ENCODE results near the gene CCDC34. TPM values are rescaled to one million over a fixed set of nuclear protein-coding genes. Genes with fewer than 3 reads are reported as not detected.
A peak's percentile ranks its signal among the peaks of the same experiment; 100 is the strongest.

CCDC34 gene, protein sequence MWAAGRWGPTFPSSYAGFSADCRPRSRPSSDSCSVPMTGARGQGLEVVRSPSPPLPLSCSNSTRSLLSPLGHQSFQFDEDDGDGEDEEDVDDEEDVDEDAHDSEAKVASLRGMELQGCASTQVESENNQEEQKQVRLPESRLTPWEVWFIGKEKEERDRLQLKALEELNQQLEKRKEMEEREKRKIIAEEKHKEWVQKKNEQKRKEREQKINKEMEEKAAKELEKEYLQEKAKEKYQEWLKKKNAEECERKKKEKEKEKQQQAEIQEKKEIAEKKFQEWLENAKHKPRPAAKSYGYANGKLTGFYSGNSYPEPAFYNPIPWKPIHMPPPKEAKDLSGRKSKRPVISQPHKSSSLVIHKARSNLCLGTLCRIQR
- total RNA-seq (1 to 10 TPM; 2.0 to 4.3 (median 3.1) TPM), polyA plus RNA-seq (10 to 100 TPM in 1 of 3 donors, 1 to 10 TPM in 2; 6.6 to 10.4 (median 9.2) TPM)

- H3K36me3 ChIP-seq, result peaks cover 0 to 7% (median 4%) of the 10 kb centered on the region in 4 donors
- H3K27me3 ChIP-seq, result no peaks in the 10 kb centered on the region
- DNase-seq, result peak; percentile 94
- no peaks in the 10 kb centered on the region for H3K9me3 ChIP-seq
- 0 to 1% methylated on average over 57 of the region's 57 CpGs for WGBS, 2 donors
- intact Hi-C loops (cut with DNase I), result loop anchor here (5.0 kb wide), 1 partner anchor 109 kb away; the partner anchor contains the start of gene LGR4
- H3K4me3 ChIP-seq, result peak within 1 kb of the TSS; percentile 75 to 81 (median 77)
- TF ChIP-seq, protein P1, sequence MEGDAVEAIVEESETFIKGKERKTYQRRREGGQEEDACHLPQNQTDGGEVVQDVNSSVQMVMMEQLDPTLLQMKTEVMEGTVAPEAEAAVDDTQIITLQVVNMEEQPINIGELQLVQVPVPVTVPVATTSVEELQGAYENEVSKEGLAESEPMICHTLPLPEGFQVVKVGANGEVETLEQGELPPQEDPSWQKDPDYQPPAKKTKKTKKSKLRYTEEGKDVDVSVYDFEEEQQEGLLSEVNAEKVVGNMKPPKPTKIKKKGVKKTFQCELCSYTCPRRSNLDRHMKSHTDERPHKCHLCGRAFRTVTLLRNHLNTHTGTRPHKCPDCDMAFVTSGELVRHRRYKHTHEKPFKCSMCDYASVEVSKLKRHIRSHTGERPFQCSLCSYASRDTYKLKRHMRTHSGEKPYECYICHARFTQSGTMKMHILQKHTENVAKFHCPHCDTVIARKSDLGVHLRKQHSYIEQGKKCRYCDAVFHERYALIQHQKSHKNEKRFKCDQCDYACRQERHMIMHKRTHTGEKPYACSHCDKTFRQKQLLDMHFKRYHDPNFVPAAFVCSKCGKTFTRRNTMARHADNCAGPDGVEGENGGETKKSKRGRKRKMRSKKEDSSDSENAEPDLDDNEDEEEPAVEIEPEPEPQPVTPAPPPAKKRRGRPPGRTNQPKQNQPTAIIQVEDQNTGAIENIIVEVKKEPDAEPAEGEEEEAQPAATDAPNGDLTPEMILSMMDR (IDR thresholded peaks at IDR 0.05), result no peak
- TF ChIP-seq POLR2A (IDR thresholded peaks at IDR 0.05) (no peak), POLR2AphosphoS5 (IDR thresholded peaks at IDR 0.05) (peak in 3 of 4 donors; percentile 46 to 54 (median 49))
- H3K27ac ChIP-seq, result peak within 1 kb of the TSS; percentile 29 to 61 (median 53)
- peaks cover 0 to 16% (median 13%) of the 10 kb centered on the region in 4 donors for H3K4me1 ChIP-seq
Measured at GRCh38 chr11:27362749-27363575, at the start of gene CCDC34. CCDC34 (minus strand) TSS chr11:27363215; CDS start chr11:27363194, 21 bp downstream.

DNA sequence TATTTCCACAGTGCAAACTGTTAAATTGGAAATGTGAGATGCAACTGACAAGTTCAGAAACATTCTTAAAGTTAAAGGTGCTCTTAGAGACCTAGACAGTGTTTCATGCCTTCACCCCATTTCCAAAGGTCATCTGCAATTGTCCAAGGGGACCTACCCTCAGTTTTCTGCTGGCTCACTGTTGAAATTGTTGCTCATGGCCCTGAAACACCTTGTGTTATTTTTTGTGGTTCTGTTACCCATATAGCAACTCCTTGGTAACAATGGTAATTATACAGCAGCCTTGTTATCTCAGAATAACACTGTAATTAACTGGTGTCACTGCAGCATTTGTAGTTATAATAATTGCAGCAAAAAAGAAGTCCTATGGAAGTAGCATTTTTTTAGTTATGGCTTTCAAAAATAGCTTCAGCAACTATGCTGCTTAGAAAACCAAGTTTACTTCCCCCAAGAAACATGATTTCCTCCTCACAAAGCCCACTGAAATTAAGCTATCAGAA, 49.2 kb upstream of the CCDC34 start:
- TF ChIP-seq POLR2A (IDR thresholded peaks at IDR 0.05), result no peak
- no peak for DNase-seq
- Histone ChIP-seq H3K27ac (no peak overlapping the region), H3K4me1 (peaks cover 0 to 3% (median 2%) of the 10 kb centered on the region in 4 donors), H3K27me3 (no peaks in the 10 kb centered on the region), H3K36me3 (peaks cover 0 to 4% (median 0%) of the 10 kb centered on the region in 4 donors), H3K9me3 (no peaks in the 10 kb centered on the region), H3K4me3 (no peak overlapping the region)
- intact Hi-C loops (cut with DNase I), result no loop called here

DNA sequence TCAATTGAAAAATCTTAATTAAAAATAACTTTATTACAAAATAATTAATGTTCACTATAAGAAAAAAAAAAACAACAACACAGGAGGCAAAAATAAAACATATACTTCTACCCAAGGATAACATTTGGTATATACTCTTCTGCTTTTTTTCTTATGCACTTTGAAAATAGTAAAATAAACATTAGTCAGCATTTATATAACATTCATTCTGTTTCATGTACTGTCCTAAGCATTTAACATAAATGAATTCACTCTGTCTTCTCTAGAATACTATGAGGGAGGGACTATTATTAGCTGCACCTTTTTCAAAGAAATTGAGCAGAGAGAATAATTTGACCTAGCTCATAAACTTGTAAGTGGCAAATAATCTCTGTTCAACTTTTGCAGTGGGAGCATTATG, 48.3 kb upstream of the CCDC34 start:
- Histone ChIP-seq H3K36me3 (peaks cover 0 to 4% (median 0%) of the 10 kb centered on the region in 4 donors), H3K4me1 (peaks cover 0 to 3% (median under 1%) of the 10 kb centered on the region in 4 donors), H3K27ac (no peak overlapping the region), H3K9me3 (no peaks in the 10 kb centered on the region), H3K27me3 (no peaks in the 10 kb centered on the region), H3K4me3 (no peak overlapping the region)
- intact Hi-C loops (cut with DNase I), result no loop called here
- no peak for DNase-seq
- TF ChIP-seq, protein P1 (IDR thresholded peaks at IDR 0.05), result no peak
- TF ChIP-seq POLR2A (IDR thresholded peaks at IDR 0.05) (no peak), POLR2AphosphoS5 (IDR thresholded peaks at IDR 0.05) (no peak), EP300 (IDR thresholded peaks at IDR 0.05) (no peak)

- Histone ChIP-seq H3K27me3 (no peaks in the 10 kb centered on the region), H3K36me3 (peaks cover 0 to 4% (median 0%) of the 10 kb centered on the region in 4 donors), H3K4me1 (peaks cover 0 to 7% (median 0%) of the 10 kb centered on the region in 4 donors), H3K27ac (no peak overlapping the region), H3K4me3 (no peak overlapping the region), H3K9me3 (no peaks in the 10 kb centered on the region)
- no peak for TF ChIP-seq POLR2AphosphoS5 (IDR thresholded peaks at IDR 0.05)
- TF ChIP-seq, protein P1 (IDR thresholded peaks at IDR 0.05), result no peak
- TF ChIP-seq EP300 (IDR thresholded peaks at IDR 0.05), result no peak
- no peak for TF ChIP-seq POLR2A (IDR thresholded peaks at IDR 0.05)
- intact Hi-C loops (cut with DNase I), result no loop called here
- no peak for DNase-seq
- WGBS, 2 donors, result 97 to 100% methylated on average over 1 of the region's 1 CpG
Measured at GRCh38 chr11:27410272-27410671, 47.3 kb upstream of the CCDC34 start.

GRCh38 chr11:27409742-27410141, 46.7 kb upstream of the CCDC34 start:
- 87% methylated on average over 2 of the region's 2 CpGs for WGBS, 2 donors
- H3K36me3 ChIP-seq, result peaks cover 0 to 4% (median 0%) of the 10 kb centered on the region in 4 donors
- TF ChIP-seq POLR2A (IDR thresholded peaks at IDR 0.05) (no peak), POLR2AphosphoS5 (IDR thresholded peaks at IDR 0.05) (no peak), EP300 (IDR thresholded peaks at IDR 0.05) (no peak)
- TF ChIP-seq, protein P1 (IDR thresholded peaks at IDR 0.05), result no peak
- H3K4me3 ChIP-seq, result no peak overlapping the region
- intact Hi-C loops (cut with DNase I), result no loop called here
- H3K9me3 ChIP-seq, result no peaks in the 10 kb centered on the region
- no peaks in the 10 kb centered on the region for H3K27me3 ChIP-seq
- peaks cover 0 to 12% (median 0%) of the 10 kb centered on the region in 4 donors for H3K4me1 ChIP-seq
- DNase-seq, result no peak
- H3K27ac ChIP-seq, result no peak overlapping the region
